Stomach smooth muscle (tissue), 2 donors: ENCODE results near the gene MMAB.

Source experiments
- H3K27ac ChIP-seq: one replicate; pipeline ENCODE4 v1.7.0; 2013; ENCODE audit warnings: mild to moderate bottlenecking, low read length, inconsistent platforms
- H3K27me3 ChIP-seq, 2 donors: one replicate each; pipeline ENCODE4 v1.7.0; 2013; ENCODE audit warnings: low read length in 2 of 2; ENCODE audit not compliant: insufficient read depth in 2 of 2, control insufficient read depth in 1 of 2
- H3K36me3 ChIP-seq, 2 donors: one replicate each; pipeline ENCODE4 v1.7.0; 2013; ENCODE audit warnings: low read length in 2 of 2; ENCODE audit not compliant: control insufficient read depth in 2 of 2, insufficient read depth in 2 of 2
- H3K4me1 ChIP-seq: one replicate; pipeline ENCODE4 v1.7.0; 2013; ENCODE audit warnings: low read length; ENCODE audit not compliant: control insufficient read depth, insufficient read depth
- H3K4me3 ChIP-seq, 2 donors: one replicate each; pipeline ENCODE4 v1.7.0; 2013; ENCODE audit warnings: low read length in 2 of 2
- H3K9ac ChIP-seq, 2 donors: one replicate each; pipeline ENCODE4 v1.7.0; 2013; ENCODE audit warnings: low read length in 2 of 2, mild to moderate bottlenecking in 1 of 2
- H3K9me3 ChIP-seq, 2 donors: one replicate each; pipeline ENCODE4 v1.7.0; 2013; ENCODE audit warnings: low read length in 2 of 2; ENCODE audit not compliant: control insufficient read depth in 2 of 2
- donor health status: healthy.
- donor health status: Pancreatic carcinoma.

MMAB gene

GRCh38 chr12:109550281-109550680, 23.0 kb downstream of the MMAB start:
- H3K27ac ChIP-seq: no peak overlapping the region
- peaks cover 35 to 36% of the 10 kb centered on the region in 2 donors for H3K27me3 ChIP-seq
- no peaks in the 10 kb centered on the region for H3K4me1 ChIP-seq
- H3K4me3 ChIP-seq: no peak overlapping the region
- H3K36me3 ChIP-seq: no peaks in the 10 kb centered on the region
- H3K9me3 ChIP-seq: no peaks in the 10 kb centered on the region
- no peak overlapping the region for H3K9ac ChIP-seq

GRCh38 chr12:109549613-109550270, 23.6 kb downstream of the MMAB start:
- Histone ChIP-seq H3K9me3 (no peaks in the 10 kb centered on the region), H3K9ac (no peak overlapping the region), H3K27me3 (peaks cover 35 to 36% of the 10 kb centered on the region in 2 donors), H3K4me3 (no peak overlapping the region), H3K27ac (no peak overlapping the region), H3K4me1 (no peaks in the 10 kb centered on the region), H3K36me3 (no peaks in the 10 kb centered on the region)

GRCh38 chr12:109548258-109548657, 25.0 kb downstream of the MMAB start:
- Histone ChIP-seq H3K4me1 (no peaks in the 10 kb centered on the region), H3K9me3 (no peaks in the 10 kb centered on the region), H3K9ac (no peak overlapping the region), H3K36me3 (no peaks in the 10 kb centered on the region), H3K27me3 (peaks cover 32 to 36% of the 10 kb centered on the region in 2 donors), H3K4me3 (no peak overlapping the region), H3K27ac (no peak overlapping the region)

GRCh38 chr12:109547286-109547685, 26.0 kb downstream of the MMAB start:
- Histone ChIP-seq H3K9me3 (no peaks in the 10 kb centered on the region), H3K27ac (no peak overlapping the region), H3K4me3 (no peak overlapping the region), H3K4me1 (no peaks in the 10 kb centered on the region), H3K9ac (no peak overlapping the region), H3K36me3 (no peaks in the 10 kb centered on the region), H3K27me3 (peaks cover 27 to 30% of the 10 kb centered on the region in 2 donors)

- H3K9ac ChIP-seq: no peak overlapping the region
- no peaks in the 10 kb centered on the region for H3K4me1 ChIP-seq
- no peak overlapping the region for H3K4me3 ChIP-seq
- no peak overlapping the region for H3K27ac ChIP-seq
- H3K9me3 ChIP-seq: no peaks in the 10 kb centered on the region
- H3K36me3 ChIP-seq: no peaks in the 10 kb centered on the region
- peaks cover 25 to 27% of the 10 kb centered on the region in 2 donors for H3K27me3 ChIP-seq
These were observed 27.5 kb downstream of the MMAB start for GRCh38 chr12:109545826-109546225.

GRCh38 chr12:109544955-109545531, 28.3 kb downstream of the MMAB start:
- H3K9me3 ChIP-seq: no peaks in the 10 kb centered on the region
- no peaks in the 10 kb centered on the region for H3K4me1 ChIP-seq
- H3K4me3 ChIP-seq: no peak overlapping the region
- no peak overlapping the region for H3K27ac ChIP-seq
- peaks cover 21% of the 10 kb centered on the region in 2 donors for H3K27me3 ChIP-seq
- H3K36me3 ChIP-seq: no peaks in the 10 kb centered on the region
- H3K9ac ChIP-seq: no peak overlapping the region

- Histone ChIP-seq H3K4me3 (no peak overlapping the region), H3K27me3 (peaks cover 1 to 6% of the 10 kb centered on the region in 2 donors), H3K4me1 (no peaks in the 10 kb centered on the region), H3K36me3 (peaks cover 0 to 3% of the 10 kb centered on the region in 2 donors), H3K27ac (no peak overlapping the region), H3K9ac (no peak overlapping the region), H3K9me3 (no peaks in the 10 kb centered on the region)
These were observed 30.4 kb downstream of the MMAB start for GRCh38 chr12:109542876-109543275.

- no peak overlapping the region for H3K4me3 ChIP-seq
- H3K9ac ChIP-seq: no peak overlapping the region
- H3K4me1 ChIP-seq: no peaks in the 10 kb centered on the region
- no peaks in the 10 kb centered on the region for H3K9me3 ChIP-seq
- H3K27me3 ChIP-seq: peaks cover 0 to 2% of the 10 kb centered on the region in 2 donors
- H3K36me3 ChIP-seq: peaks cover 0 to 3% of the 10 kb centered on the region in 2 donors
- H3K27ac ChIP-seq: no peak overlapping the region
These were observed 31.3 kb downstream of the MMAB start for GRCh38 chr12:109542014-109542413.

- no peak overlapping the region for H3K27ac ChIP-seq
- H3K9ac ChIP-seq: no peak overlapping the region
- H3K27me3 ChIP-seq: peaks cover 0 to 2% of the 10 kb centered on the region in 2 donors
- no peak overlapping the region for H3K4me3 ChIP-seq
- no peaks in the 10 kb centered on the region for H3K4me1 ChIP-seq
- H3K36me3 ChIP-seq: peaks cover 0 to 7% of the 10 kb centered on the region in 2 donors
- H3K9me3 ChIP-seq: no peaks in the 10 kb centered on the region
These were observed 31.9 kb downstream of the MMAB start for GRCh38 chr12:109541413-109541726.

- Histone ChIP-seq H3K36me3 (peaks cover 5 to 10% of the 10 kb centered on the region in 2 donors), H3K27me3 (no peaks in the 10 kb centered on the region), H3K4me1 (no peaks in the 10 kb centered on the region), H3K9me3 (no peaks in the 10 kb centered on the region), H3K9ac (no peak overlapping the region), H3K27ac (no peak overlapping the region), H3K4me3 (no peak overlapping the region)
These were observed 32.5 kb downstream of the MMAB start for GRCh38 chr12:109540526-109541412.
